IMR-90 (cell line): ENCODE results near the gene KRT73. TPM values are rescaled to one million over a fixed set of nuclear protein-coding genes. Genes with fewer than 3 reads are reported as not detected.

Source experiments
- ATAC-seq: fragments of 200-7000 bp; cut with Tn5 transposase; 2 replicates; pipeline ENCODE4 v1.9.1; 2020; ENCODE audit warnings: low read depth, mild to moderate bottlenecking, moderate library complexity
- BruUV-seq: library from RNA; stranded (reverse); fragments of 400-500 nt; replicated peaks from 2 replicates; lab custom pipeline; 2021; lab: Mats Ljungman, UMichigan
- CTCF ChIA-PET: fragments of 300-600 bp; formaldehyde crosslinking; extraction: SDS; loops from one replicate; lab custom pipeline; 2021; ENCODE audit warnings: antibody characterized with exemption; lab: Yijun Ruan, JAX
- POLR2A ChIA-PET: fragments of 300-600 bp; sonication (Branson Sonifier 250); formaldehyde crosslinking; loops from one replicate; lab custom pipeline; 2022; ENCODE audit warnings: antibody characterized with exemption; ENCODE audit not compliant: unreplicated experiment; lab: Charles Lee
- DNase-seq: peaks from one replicate; pipeline ENCODE4 v3.0.0; 2013
- H2AFZ ChIP-seq: replicated peaks from 2 replicates; pipeline ENCODE3; 2013; ENCODE audit warnings: low read length, mild to moderate bottlenecking; ENCODE audit not compliant: poor library complexity
- H2AK5ac ChIP-seq: 2 replicates; pipeline ENCODE4 v1.6.1; 2013; ENCODE audit warnings: low read depth, low read length, inconsistent platforms
- H2AK9ac ChIP-seq: replicated peaks from 2 replicates; pipeline ENCODE3; 2013; ENCODE audit warnings: mild to moderate bottlenecking, low read depth, low read length, moderate library complexity; ENCODE audit not compliant: poor library complexity
- H2BK120ac ChIP-seq: 2 replicates; pipeline ENCODE4 v1.6.1; 2013; ENCODE audit warnings: low read depth, low read length, inconsistent platforms
- H2BK15ac ChIP-seq: 3 replicates; pipeline ENCODE4 v1.6.1; 2013; ENCODE audit warnings: low read depth, low read length, inconsistent platforms
- H2BK20ac ChIP-seq: 2 replicates; pipeline ENCODE4 v1.6.1; 2013; ENCODE audit warnings: low read depth, mild to moderate bottlenecking, inconsistent platforms, low read length, moderate library complexity
- H2BK5ac ChIP-seq: 2 replicates; pipeline ENCODE4 v1.6.1; 2013; ENCODE audit warnings: mild to moderate bottlenecking, low read depth, low read length, inconsistent platforms; ENCODE audit not compliant: poor library complexity, severe bottlenecking
- H3K14ac ChIP-seq: replicated peaks from 2 replicates; pipeline ENCODE4 v1.6.1; 2013; ENCODE audit warnings: low read depth, low read length, inconsistent platforms
- H3K18ac ChIP-seq: 2 replicates; pipeline ENCODE4 v1.6.1; 2013; ENCODE audit warnings: low read depth, low read length, control low read depth
- H3K23ac ChIP-seq: 2 replicates; pipeline ENCODE4 v1.6.1; 2013; ENCODE audit warnings: low read depth, low read length, inconsistent platforms
- H3K27ac ChIP-seq: 2 replicates; pipeline ENCODE4 v1.5.1; 2013; ENCODE audit warnings: mild to moderate bottlenecking, control low read depth, low read length; ENCODE audit not compliant: insufficient read depth
- H3K27me3 ChIP-seq: 2 replicates; pipeline ENCODE4 v1.6.1; 2013; ENCODE audit warnings: low read length; ENCODE audit not compliant: control insufficient read depth, insufficient read depth
- H3K36me3 ChIP-seq: 2 replicates; pipeline ENCODE4 v1.6.1; 2013; ENCODE audit warnings: low read length, mixed read lengths; ENCODE audit not compliant: control insufficient read depth, insufficient read depth
- H3K4ac ChIP-seq: 2 replicates; pipeline ENCODE4 v1.6.1; 2013; ENCODE audit warnings: low read depth, low read length, inconsistent platforms
- H3K4me1 ChIP-seq: 2 replicates; pipeline ENCODE4 v1.6.1; 2013; ENCODE audit warnings: low read length, mixed read lengths; ENCODE audit not compliant: control insufficient read depth, insufficient read depth
- H3K4me2 ChIP-seq: 2 replicates; pipeline ENCODE4 v1.6.1; 2013; ENCODE audit warnings: low read depth, mild to moderate bottlenecking, control low read depth, low read length, moderate library complexity
- H3K4me3 ChIP-seq: 2 replicates; pipeline ENCODE4 v1.5.1; 2013; ENCODE audit warnings: low read depth, mild to moderate bottlenecking, control low read depth, low read length, moderate library complexity; ENCODE audit not compliant: insufficient read depth
- H3K56ac ChIP-seq: 2 replicates; pipeline ENCODE4 v1.6.1; 2013; ENCODE audit warnings: low read length, inconsistent platforms; ENCODE audit not compliant: insufficient read depth; ENCODE audit errors: extremely low read depth
- H3K79me1 ChIP-seq, 2 experiments: 2 replicates each; pipeline ENCODE4 v1.6.1; 2013; ENCODE audit warnings: low read length in 2 of 2, inconsistent platforms in 1 of 2, low read depth in 1 of 2
- H3K9ac ChIP-seq: 2 replicates; pipeline ENCODE4 v1.6.1; 2013; ENCODE audit warnings: low read depth, low read length, control low read depth
- H3K9me1 ChIP-seq: 2 replicates; pipeline ENCODE4 v1.6.1; 2013; ENCODE audit warnings: low read length, inconsistent platforms; ENCODE audit not compliant: insufficient read depth
- H3K9me3 ChIP-seq: 2 replicates; pipeline ENCODE4 v1.6.1; 2013; ENCODE audit warnings: low read length; ENCODE audit not compliant: control insufficient read depth, insufficient read depth
- H4K20me1 ChIP-seq: 2 replicates; pipeline ENCODE4 v1.6.1; 2013; ENCODE audit warnings: low read length, inconsistent platforms; ENCODE audit not compliant: insufficient read depth
- H4K5ac ChIP-seq: 2 replicates; pipeline ENCODE4 v1.6.1; 2013; ENCODE audit warnings: mild to moderate bottlenecking, low read depth, low read length, control low read depth
- H4K8ac ChIP-seq, 2 experiments: 2 replicates each; pipeline ENCODE4 v1.6.1; 2013; ENCODE audit warnings: low read depth in 2 of 2, low read length in 2 of 2, control low read depth in 1 of 2, inconsistent platforms in 1 of 2
- H4K91ac ChIP-seq: 2 replicates; pipeline ENCODE4 v1.6.1; 2013; ENCODE audit warnings: low read depth, low read length, inconsistent platforms; ENCODE audit not compliant: insufficient read depth
- MAZ ChIP-seq: IDR thresholded peaks from 2 replicates; pipeline ENCODE4 v1.6.1; 2012; ENCODE audit warnings: low read depth, mild to moderate bottlenecking, low read length, improper control_type of control experiment, moderate library complexity, borderline replicate concordance
- MXI1 ChIP-seq: IDR thresholded peaks from 2 replicates; pipeline ENCODE4 v1.6.1; 2012; ENCODE audit warnings: low read depth, mild to moderate bottlenecking, low read length, moderate library complexity, borderline replicate concordance
- RFX5 ChIP-seq: IDR thresholded peaks from 2 replicates; pipeline ENCODE4 v1.8.0; 2012; ENCODE audit warnings: low read depth, mild to moderate bottlenecking, low read length, moderate library complexity
- USF2 ChIP-seq: fragments of 150-350 bp; IDR thresholded peaks from 2 replicates; pipeline ENCODE4 v1.6.1; 2017; ENCODE audit warnings: mild to moderate bottlenecking, antibody characterized with exemption, low read length, low read depth
- WGBS, 2 experiments: methylation state at CpG; one replicate each; pipeline versions ENCODE4 v1.1.5 to v1.1.7; 2013; ENCODE audit warnings: missing lambda C conversion rate in 2 of 2; ENCODE audit not compliant: insufficient read length in 1 of 2; ENCODE audit errors: extremely low coverage in 2 of 2; 5-methylcytosine and 5-hydroxymethylcytosine counted together
- dilution Hi-C: fragments of 300-500 bp; cut with HindIII; formaldehyde crosslinking; loops from one replicate; pipeline ENCODE4 v1.14.3; 2018; ENCODE audit warnings: low sequenced_read_pairs; ENCODE audit not compliant: unreplicated experiment
- in situ Hi-C: fragments of 300-500 bp; cut with MboI; formaldehyde crosslinking; loops from 3 replicates; pipeline ENCODE4 v1.14.3; 2019; ENCODE audit warnings: low sequenced_read_pairs, inconsistent platforms, mixed read lengths
- intact Hi-C: fragments of 100-400 bp; cut with micrococcal nuclease; formaldehyde crosslinking; loops from 2 replicates; pipeline ENCODE4 v1.10.0; 2022
- polyA plus RNA-seq, 3 experiments: library from polyadenylated mRNA; depleted of rRNA; stranded (reverse); fragments of >200 nt; gene quantifications; 2 replicates each; pipeline ENCODE4 v1.2.3, GENCODE V29; 2012; ENCODE audit warnings: low replicate concordance in 1 of 3
- total RNA-seq: library from RNA; depleted of rRNA; stranded (reverse); fragments of >200 nt; gene quantifications from 2 replicates; pipeline ENCODE4 v1.2.3, GENCODE V29; 2012

The KRT73 gene
- total and polyA plus RNA-seq, 2 of the 4 experiments (the other 2 are of a cell fraction) = not detected

- DNase-seq = no peak
- H2AK9ac ChIP-seq = no peak overlapping the region
- H3K18ac ChIP-seq = no peak overlapping the region
- dilution Hi-C loops = no loop called here
- no peak overlapping the region for H3K4me3 ChIP-seq
- no TSS peak for BruUV-seq
- no peak overlapping the region for H3K14ac ChIP-seq
- H3K36me3 ChIP-seq = no peaks in the 10 kb centered on the region
- H3K56ac ChIP-seq = no peak overlapping the region
- H3K4me1 ChIP-seq = no peaks in the 10 kb centered on the region
- ChIA-PET POLR2A (no interaction called here), CTCF (interaction anchor here (0.6 kb wide), 1 partner anchor 343 kb away, joined by 4 read pairs; no protein-coding TSS in a partner anchor)
- peaks cover 20% of the 10 kb centered on the region for H3K27me3 ChIP-seq
- no peak overlapping the region for H3K27ac ChIP-seq
- WGBS, 2 experiments = 17% methylated on average over 1 of the region's 3 CpGs; no CpG with 5 or more reads in 1 of the 2 experiments
- no peak overlapping the region for H4K5ac ChIP-seq
- H2BK5ac ChIP-seq = no peak overlapping the region
- no peak overlapping the region for H4K91ac ChIP-seq
- no peak overlapping the region for H2BK20ac ChIP-seq
- no peak overlapping the region for H3K23ac ChIP-seq
- no peak overlapping the region for H2BK15ac ChIP-seq
- no peak overlapping the region for H2AFZ ChIP-seq
- in situ Hi-C loops = no loop called here
- H2BK120ac ChIP-seq = no peak overlapping the region
- H4K8ac ChIP-seq = no peak overlapping the region
- H3K4ac ChIP-seq = no peak overlapping the region
- no peak overlapping the region for H3K9ac ChIP-seq
- TF ChIP-seq USF2 = no peak
- TF ChIP-seq MXI1 = no peak
- no peak for TF ChIP-seq RFX5
- no peak for TF ChIP-seq MAZ
- no peak overlapping the region for H3K4me2 ChIP-seq
- no peak overlapping the region for H2AK5ac ChIP-seq
- no peaks in the 10 kb centered on the region for H3K9me3 ChIP-seq
- ATAC-seq = no peak
- no peaks in the 10 kb centered on the region for H4K20me1 ChIP-seq
- H3K9me1 ChIP-seq = no peaks in the 10 kb centered on the region
- intact Hi-C loops = no loop called here
- H3K79me1 ChIP-seq = no peaks in the 10 kb centered on the region
Observed at GRCh38 chr12:52561880-52562449, 56.4 kb downstream of the KRT73 start.
